A549 (cell line): ENCODE measurements around the gene CARTPT.

Source experiments
- HOXA7 ChIP-seq: fragments of 250-450 bp; sonication (Bioruptor Pico); IDR thresholded peaks from 2 replicates; pipeline ENCODE4 v1.5.0; 2020; ENCODE audit warnings: mild to moderate bottlenecking, moderate library complexity
- TF ChIP-seq, protein P1 (sequence below): fragments of 450-650 bp; IDR thresholded peaks from 2 replicates; pipeline ENCODE4 v1.6.1; 2014; ENCODE audit warnings: antibody characterized with exemption

DNA sequence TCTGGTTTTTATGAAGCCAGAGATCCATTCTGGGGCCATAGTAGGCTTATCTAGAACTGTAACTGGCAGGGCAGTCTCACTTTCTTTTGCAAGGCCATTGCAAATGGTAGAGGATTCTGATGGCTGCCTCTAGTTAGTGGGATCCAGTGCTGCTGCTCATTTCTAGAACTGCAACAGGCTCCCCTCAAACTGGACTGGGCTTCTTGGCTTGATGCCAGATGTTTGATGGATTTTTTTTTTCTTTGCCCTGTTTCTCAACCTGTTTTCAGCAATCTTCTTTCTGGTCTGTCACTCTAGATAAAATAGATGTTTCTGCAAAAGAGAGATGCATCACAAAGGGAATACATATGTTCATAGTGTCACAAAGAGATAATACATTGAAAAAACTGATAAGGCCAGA, 11.9 kb downstream of the CARTPT start:
- TF ChIP-seq, protein P1, sequence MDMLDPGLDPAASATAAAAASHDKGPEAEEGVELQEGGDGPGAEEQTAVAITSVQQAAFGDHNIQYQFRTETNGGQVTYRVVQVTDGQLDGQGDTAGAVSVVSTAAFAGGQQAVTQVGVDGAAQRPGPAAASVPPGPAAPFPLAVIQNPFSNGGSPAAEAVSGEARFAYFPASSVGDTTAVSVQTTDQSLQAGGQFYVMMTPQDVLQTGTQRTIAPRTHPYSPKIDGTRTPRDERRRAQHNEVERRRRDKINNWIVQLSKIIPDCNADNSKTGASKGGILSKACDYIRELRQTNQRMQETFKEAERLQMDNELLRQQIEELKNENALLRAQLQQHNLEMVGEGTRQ: no peak
- TF ChIP-seq HOXA7 (CRISPR knock-in tag): no peak
